Measurements from ENCODE around the gene DGKE. TPM values are rescaled to one million over a fixed set of nuclear protein-coding genes. Genes with fewer than 3 reads are reported as not detected.

Gene DGKE
- total and polyA plus RNA-seq, 8 donors, result 1.8 to 7.6 (median 4.4) TPM

DNA sequence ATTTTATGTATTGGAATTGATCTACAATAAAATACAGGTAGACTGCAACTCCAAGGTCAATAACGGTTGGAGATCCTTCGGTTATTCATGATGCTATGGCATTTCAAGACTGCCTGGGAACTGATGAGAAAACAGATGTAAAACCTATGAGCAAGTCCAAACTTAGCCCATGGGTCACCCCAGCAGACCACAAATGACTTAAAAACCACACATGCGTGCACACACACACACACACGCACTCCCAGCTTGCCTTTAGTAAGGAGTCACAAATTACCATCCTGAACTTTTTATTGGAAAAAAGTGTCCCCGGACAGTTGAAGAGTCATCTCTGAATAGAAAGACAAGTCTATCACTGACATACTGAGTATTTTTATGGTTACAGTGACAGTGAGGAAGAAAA is 53.2 kb downstream of the DGKE start:
- peaks cover 0 to 20% (median 6%) of the 10 kb centered on the region in 3 donors for H3K36me3 ChIP-seq

DNA sequence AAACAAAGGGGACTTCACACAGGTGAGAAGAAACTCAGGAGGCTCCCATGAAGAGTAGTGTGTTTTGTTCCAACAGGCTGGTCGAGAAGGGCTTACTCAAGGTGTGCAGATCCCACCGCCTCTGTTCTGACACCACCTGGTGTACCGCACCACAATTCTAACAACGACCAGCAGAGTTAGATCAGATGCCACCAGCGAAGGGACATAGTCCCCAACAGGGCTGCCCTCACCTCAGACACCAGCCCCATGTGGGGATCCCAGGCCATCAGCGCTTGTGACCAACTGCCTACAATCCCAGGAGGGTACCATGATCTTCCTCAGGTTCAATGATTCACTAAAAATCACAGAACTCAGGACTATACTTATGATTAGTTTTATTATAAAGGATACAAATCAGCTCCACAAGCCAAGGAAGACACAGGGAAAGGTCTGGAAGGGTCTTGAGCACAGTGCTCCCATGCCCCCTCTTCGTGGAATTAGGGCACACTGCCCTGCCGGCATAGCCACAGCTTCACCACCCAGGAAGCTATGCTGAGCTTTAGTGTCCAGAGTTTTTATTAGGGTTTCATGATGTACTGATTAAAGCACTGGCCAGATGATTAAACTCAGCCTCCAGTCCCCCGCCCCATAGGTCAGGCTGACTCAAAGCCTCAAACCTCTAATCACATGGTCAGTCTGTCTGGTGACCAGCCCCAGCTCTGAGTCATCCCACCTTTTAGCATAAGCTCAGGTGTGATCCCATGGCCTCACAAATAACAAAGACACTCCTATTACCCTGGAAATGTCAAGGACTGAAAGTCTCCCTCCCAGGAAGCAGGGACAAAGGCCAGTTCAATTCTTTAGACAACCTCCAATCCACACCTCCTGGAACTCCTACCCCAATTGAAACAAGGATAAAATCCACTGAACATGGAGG is 53.9 kb downstream of the DGKE start:
- Histone ChIP-seq H3K4me3 (no peak overlapping the region), H3K36me3 (peaks cover 0 to 24% (median 6%) of the 10 kb centered on the region in 3 donors), H3K27me3 (no peaks in the 10 kb centered on the region), H3K9me3 (no peaks in the 10 kb centered on the region), H3K4me1 (no peaks in the 10 kb centered on the region), H3K27ac (no peak overlapping the region)
- intact Hi-C loops (cut with DNase I), result no loop called here
- TF ChIP-seq, protein P1, sequence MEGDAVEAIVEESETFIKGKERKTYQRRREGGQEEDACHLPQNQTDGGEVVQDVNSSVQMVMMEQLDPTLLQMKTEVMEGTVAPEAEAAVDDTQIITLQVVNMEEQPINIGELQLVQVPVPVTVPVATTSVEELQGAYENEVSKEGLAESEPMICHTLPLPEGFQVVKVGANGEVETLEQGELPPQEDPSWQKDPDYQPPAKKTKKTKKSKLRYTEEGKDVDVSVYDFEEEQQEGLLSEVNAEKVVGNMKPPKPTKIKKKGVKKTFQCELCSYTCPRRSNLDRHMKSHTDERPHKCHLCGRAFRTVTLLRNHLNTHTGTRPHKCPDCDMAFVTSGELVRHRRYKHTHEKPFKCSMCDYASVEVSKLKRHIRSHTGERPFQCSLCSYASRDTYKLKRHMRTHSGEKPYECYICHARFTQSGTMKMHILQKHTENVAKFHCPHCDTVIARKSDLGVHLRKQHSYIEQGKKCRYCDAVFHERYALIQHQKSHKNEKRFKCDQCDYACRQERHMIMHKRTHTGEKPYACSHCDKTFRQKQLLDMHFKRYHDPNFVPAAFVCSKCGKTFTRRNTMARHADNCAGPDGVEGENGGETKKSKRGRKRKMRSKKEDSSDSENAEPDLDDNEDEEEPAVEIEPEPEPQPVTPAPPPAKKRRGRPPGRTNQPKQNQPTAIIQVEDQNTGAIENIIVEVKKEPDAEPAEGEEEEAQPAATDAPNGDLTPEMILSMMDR (IDR thresholded peaks at IDR 0.05), result no peak
- no peak for ATAC-seq
- DNase-seq, result no peak
- no peak for FAIRE-seq
- WGBS, 2 donors, result 97 to 98% methylated on average over 9 of the region's 9 CpGs

More for the DNA sequence above, 53.2 kb downstream of the DGKE start:
- DNase-seq, result no peak
- H3K4me1 ChIP-seq, result no peaks in the 10 kb centered on the region
- no peak for ATAC-seq
- 97% methylated on average over 5 of the region's 5 CpGs for WGBS, 2 donors
- TF ChIP-seq, protein P1 (IDR thresholded peaks at IDR 0.05), result no peak
- no peak for FAIRE-seq
- no peak overlapping the region for H3K27ac ChIP-seq
- H3K9me3 ChIP-seq, result no peaks in the 10 kb centered on the region
- H3K27me3 ChIP-seq, result no peaks in the 10 kb centered on the region
- no peak overlapping the region for H3K4me3 ChIP-seq
- intact Hi-C loops (cut with DNase I), result no loop called here

DNA sequence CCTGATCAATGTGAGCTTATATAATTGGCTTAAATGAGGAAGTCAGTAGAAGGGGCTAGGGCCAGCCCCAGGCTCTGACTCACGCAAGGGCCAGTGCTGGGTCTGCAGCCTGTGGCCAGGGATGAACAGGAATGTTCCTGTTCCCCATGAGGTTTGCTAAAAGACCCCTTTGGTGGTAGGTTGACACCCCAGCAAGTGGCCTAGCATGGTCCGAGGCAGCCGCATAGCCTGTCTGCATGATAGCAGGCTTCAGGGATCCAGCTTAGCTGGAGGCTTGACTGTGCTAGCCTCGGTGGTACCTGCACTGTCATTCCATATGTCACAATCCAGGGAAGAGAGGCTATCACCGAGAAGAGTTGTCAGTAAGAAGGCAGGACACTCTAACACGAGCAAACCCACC is 56.4 kb downstream of the DGKE start:
- no peak for DNase-seq
- Histone ChIP-seq H3K4me3 (no peak overlapping the region), H3K4me1 (no peaks in the 10 kb centered on the region), H3K9me3 (no peaks in the 10 kb centered on the region), H3K36me3 (peaks cover 4 to 50% (median 24%) of the 10 kb centered on the region in 3 donors), H3K27me3 (no peaks in the 10 kb centered on the region), H3K27ac (no peak overlapping the region)
- no peak for ATAC-seq
- 91 to 95% methylated on average over 6 of the region's 6 CpGs for WGBS, 2 donors
- TF ChIP-seq, protein P1 (IDR thresholded peaks at IDR 0.05), result no peak
- no peak for FAIRE-seq
- intact Hi-C loops (cut with DNase I), result no loop called here

DNA sequence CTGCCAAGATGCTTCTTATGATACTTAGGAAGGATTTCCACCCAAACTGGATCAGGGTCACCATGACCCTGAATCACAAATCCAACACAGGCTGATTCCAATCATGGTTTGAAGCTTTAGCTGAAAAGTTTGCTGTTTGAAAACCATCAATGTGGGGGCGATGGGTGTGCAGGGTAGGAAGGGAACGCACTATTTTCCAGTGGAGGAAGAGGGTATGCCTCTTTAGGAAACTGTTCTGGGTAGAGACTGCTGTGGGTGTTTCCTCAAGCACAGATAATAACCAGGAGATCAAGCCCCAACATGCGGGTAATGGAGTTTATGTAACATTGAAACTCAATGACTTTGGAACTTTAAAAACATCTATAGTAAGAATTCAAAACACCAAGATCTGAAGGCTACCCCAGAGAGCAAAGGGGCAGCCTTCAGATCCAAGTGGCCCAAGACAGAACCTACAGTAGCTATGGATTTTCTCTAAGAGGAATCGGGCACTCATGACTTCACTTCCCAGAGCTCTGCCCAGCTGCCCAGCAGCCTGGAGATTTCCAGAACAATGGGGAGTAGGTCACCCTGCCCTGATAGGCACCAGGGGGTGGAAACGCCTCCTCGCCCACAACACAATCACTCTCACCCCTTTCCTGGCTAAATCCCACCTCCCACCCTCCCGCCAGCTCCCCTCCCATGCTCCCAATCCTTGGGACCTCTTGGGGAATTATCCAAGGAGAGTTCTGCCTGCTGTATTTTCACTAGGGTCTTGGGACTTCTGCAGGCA is 57.1 kb downstream of the DGKE start:
- FAIRE-seq, result no peak
- no peak overlapping the region for H3K27ac ChIP-seq
- ATAC-seq, result no peak
- no peaks in the 10 kb centered on the region for H3K27me3 ChIP-seq
- H3K9me3 ChIP-seq, result no peaks in the 10 kb centered on the region
- no peak overlapping the region for H3K4me3 ChIP-seq
- DNase-seq, result no peak
- H3K36me3 ChIP-seq, result peaks cover 4 to 56% (median 28%) of the 10 kb centered on the region in 3 donors
- TF ChIP-seq, protein P1 (IDR thresholded peaks at IDR 0.05), result no peak
- intact Hi-C loops (cut with DNase I), result no loop called here
- no peaks in the 10 kb centered on the region for H3K4me1 ChIP-seq
- WGBS, 2 donors, result 92 to 94% methylated on average over 7 of the region's 7 CpGs

All from pancreas (tissue), 10 donors.